NCI-H1930 (cell line): ENCODE results near the gene ATRIP.
"Not testable (repeated sequence)": the region's sequence is repeated elsewhere in the genome, so short reads cannot be mapped to it uniquely, and the experiment has no call there.

Experiments used
- DNase-seq, 2 experiments: peaks; one replicate each; lab custom pipeline; 2025; lab: John Stamatoyannopoulos, UW

Gene ATRIP

GRCh38 chr3:48446425-48447193 is at the start of gene ATRIP:
Gene ATRIP, plus strand, starts transcription at chr3:48446737. Its CDS starts 109 bp downstream, at chr3:48446846.
- peak; percentile 60 to 75 for DNase-seq

- no peak for DNase-seq
These were observed 48.5 kb upstream of the ATRIP start for GRCh38 chr3:48397767-48398681.

GRCh38 chr3:48398701-48399386 is 47.7 kb upstream of the ATRIP start:
- no peak for DNase-seq

GRCh38 chr3:48399387-48400172 is 47.0 kb upstream of the ATRIP start:
- DNase-seq: no peak

- peak; percentile 19 to 20 for DNase-seq
These were observed 45.6 kb upstream of the ATRIP start for GRCh38 chr3:48400824-48401433.

- not testable (repeated sequence) for DNase-seq
These were observed 45.1 kb upstream of the ATRIP start for GRCh38 chr3:48401434-48401901.

- no peak for DNase-seq
These were observed 44.2 kb upstream of the ATRIP start for GRCh38 chr3:48402281-48402732.

GRCh38 chr3:48402907-48403306 is 43.6 kb upstream of the ATRIP start:
- no peak for DNase-seq

- DNase-seq: no peak
These were observed 42.8 kb upstream of the ATRIP start for GRCh38 chr3:48403533-48404439.

GRCh38 chr3:48404440-48405342 is 41.8 kb upstream of the ATRIP start:
- DNase-seq: no peak

GRCh38 chr3:48405343-48405881 is 41.1 kb upstream of the ATRIP start:
- DNase-seq: no peak

GRCh38 chr3:48405971-48406370 is 40.6 kb upstream of the ATRIP start:
- no peak for DNase-seq

GRCh38 chr3:48406443-48407431 is 39.8 kb upstream of the ATRIP start:
- no peak for DNase-seq

- no peak for DNase-seq
These were observed 38.9 kb upstream of the ATRIP start for GRCh38 chr3:48407542-48408099.

- no peak for DNase-seq
These were observed 37.7 kb upstream of the ATRIP start for GRCh38 chr3:48408823-48409281.

- no peak for DNase-seq
These were observed 37.0 kb upstream of the ATRIP start for GRCh38 chr3:48409291-48410201.
